ENCODE data around the gene SEMA5A.

DNA sequence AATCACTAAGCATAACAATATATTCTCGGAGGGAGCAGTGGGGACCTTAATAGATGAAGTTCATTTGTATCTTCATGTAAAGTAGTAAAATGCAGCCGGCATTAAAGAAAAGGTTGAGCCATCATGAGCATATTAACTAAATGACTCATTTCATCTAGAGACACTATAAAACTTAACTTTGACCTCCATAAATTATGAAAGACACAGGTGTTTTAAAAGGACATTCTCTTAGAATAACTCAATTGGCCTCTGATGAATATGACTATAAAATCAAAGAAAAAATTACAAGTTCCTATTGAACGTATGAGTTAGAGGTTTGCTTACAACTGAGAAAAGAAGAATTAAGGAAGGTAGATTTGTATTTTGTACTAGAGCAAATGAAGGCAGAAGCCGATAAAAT, 220.3 kb downstream of the SEMA5A start:
- no peak for TF ChIP-seq TAF1 (IDR thresholded peaks at IDR 0.05; ENCODE audit: low read depth, low read length)
- no peak for TF ChIP-seq POLR2A (IDR thresholded peaks at IDR 0.05; ENCODE audit: control extremely low read depth in 1 of 2, low read depth in 2 of 2, low read length in 2 of 2)
- no peak for TF ChIP-seq CHD1 (IDR thresholded peaks at IDR 0.05; ENCODE audit: low read depth, low read length)
- no peak for TF ChIP-seq RAD21 (IDR thresholded peaks at IDR 0.05 in 1 of 2, conservative IDR thresholded peaks at IDR 0.05 in 1 of 2; ENCODE audit: low read depth in 2 of 2, low read length in 2 of 2)
- TF ChIP-seq SIN3A (conservative IDR thresholded peaks at IDR 0.05 in 1 of 2, IDR thresholded peaks at IDR 0.05 in 1 of 2; ENCODE audit: low read depth in 1 of 2, low read length in 2 of 2) = no peak
- TF ChIP-seq YY1 (IDR thresholded peaks at IDR 0.05; ENCODE audit: low read depth, low read length) = no peak
- TF ChIP-seq CTBP2 (IDR thresholded peaks at IDR 0.05; ENCODE audit: borderline replicate concordance, insufficient read depth, insufficient read length, low read length) = no peak
- TF ChIP-seq BACH1 (IDR thresholded peaks at IDR 0.05; ENCODE audit: low read length) = no peak
- TF ChIP-seq EGR1 (IDR thresholded peaks at IDR 0.05; ENCODE audit: borderline replicate concordance, low read depth, low read length) = no peak
- no peak for TF ChIP-seq EZH2 (IDR thresholded peaks at IDR 0.05; ENCODE audit: low read depth, low read length, severe bottlenecking)
- no peak for TF ChIP-seq MAFK (IDR thresholded peaks at IDR 0.05; ENCODE audit: low read depth, low read length)
- TF ChIP-seq, protein P1, sequence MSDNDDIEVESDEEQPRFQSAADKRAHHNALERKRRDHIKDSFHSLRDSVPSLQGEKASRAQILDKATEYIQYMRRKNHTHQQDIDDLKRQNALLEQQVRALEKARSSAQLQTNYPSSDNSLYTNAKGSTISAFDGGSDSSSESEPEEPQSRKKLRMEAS (IDR thresholded peaks at IDR 0.05) = no peak
- no peak for TF ChIP-seq GABPA (IDR thresholded peaks at IDR 0.05; ENCODE audit: borderline replicate concordance, insufficient read depth, low read length)
- no peak for TF ChIP-seq CREB1 (IDR thresholded peaks at IDR 0.05)

Measured in H1 (cell line).